ENCODE results near the gene GRIN3B.

DNA sequence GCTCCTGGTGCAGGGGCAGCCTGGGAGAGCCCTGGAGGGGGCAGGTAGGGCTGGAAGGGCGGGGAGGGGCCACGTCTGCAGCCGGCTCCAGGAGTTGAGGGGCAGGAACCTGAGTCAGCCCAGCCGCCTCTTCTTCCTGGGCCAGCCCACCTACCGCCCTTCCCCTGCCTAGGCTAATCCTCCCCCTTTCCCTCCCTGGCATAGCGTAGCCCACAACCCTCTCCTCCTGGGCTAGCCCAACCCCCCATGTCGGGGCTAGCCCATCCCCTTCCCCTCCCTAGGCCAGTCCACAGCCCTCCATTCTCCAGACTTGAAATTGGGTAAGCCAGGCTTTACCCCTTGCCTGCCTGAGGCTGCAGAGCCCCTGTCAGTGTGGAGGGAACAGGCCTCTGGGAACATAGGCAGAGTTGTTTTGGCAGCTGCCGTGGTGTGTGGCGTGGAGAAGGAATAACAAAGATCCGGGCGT, 36.7 kb upstream of the GRIN3B start:
- TF ChIP-seq, protein P1, sequence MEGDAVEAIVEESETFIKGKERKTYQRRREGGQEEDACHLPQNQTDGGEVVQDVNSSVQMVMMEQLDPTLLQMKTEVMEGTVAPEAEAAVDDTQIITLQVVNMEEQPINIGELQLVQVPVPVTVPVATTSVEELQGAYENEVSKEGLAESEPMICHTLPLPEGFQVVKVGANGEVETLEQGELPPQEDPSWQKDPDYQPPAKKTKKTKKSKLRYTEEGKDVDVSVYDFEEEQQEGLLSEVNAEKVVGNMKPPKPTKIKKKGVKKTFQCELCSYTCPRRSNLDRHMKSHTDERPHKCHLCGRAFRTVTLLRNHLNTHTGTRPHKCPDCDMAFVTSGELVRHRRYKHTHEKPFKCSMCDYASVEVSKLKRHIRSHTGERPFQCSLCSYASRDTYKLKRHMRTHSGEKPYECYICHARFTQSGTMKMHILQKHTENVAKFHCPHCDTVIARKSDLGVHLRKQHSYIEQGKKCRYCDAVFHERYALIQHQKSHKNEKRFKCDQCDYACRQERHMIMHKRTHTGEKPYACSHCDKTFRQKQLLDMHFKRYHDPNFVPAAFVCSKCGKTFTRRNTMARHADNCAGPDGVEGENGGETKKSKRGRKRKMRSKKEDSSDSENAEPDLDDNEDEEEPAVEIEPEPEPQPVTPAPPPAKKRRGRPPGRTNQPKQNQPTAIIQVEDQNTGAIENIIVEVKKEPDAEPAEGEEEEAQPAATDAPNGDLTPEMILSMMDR (conservative IDR thresholded peaks at IDR 0.05): no peak
- no peak for TF ChIP-seq EZH2 (IDR thresholded peaks at IDR 0.05; ENCODE audit: low read depth)

All from PC-9 (cell line).